ENCODE data around the gene ETAA1. TPM values are rescaled to one million over a fixed set of nuclear protein-coding genes. Genes with fewer than 3 reads are reported as not detected.

ETAA1 gene
- total RNA-seq, 1 donor from 2014 or later: 8.6 TPM

DNA sequence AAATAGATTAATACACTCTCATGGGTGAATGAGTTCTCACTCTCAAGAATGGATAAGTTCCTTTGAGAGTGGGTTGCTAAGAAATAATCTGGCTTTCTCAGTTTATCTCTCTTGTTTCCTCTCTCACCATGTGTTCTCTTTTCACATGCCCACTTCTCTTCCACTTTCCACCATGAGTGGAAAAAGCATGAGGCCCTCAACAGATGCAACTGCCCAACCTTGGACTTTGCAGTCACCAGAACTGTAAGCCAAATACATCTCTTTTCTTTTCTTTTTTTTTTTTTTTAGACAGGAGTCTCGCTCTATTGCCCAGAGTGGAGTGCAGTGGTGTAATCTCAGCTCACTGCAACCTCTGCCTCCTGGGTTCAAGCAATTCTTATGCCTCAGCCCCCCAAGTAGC is 18.1 kb upstream of the ETAA1 start:
- H3K27ac Mint-ChIP-seq (ENCODE audit: unreplicated experiment): no peak overlapping the region
- H3K4me1 Mint-ChIP-seq (ENCODE audit: low read depth, unreplicated experiment): no peaks in the 10 kb centered on the region
- TF ChIP-seq CTCF (IDR thresholded peaks at IDR 0.05; ENCODE audit: insufficient read depth, low read depth, low read length): no peak
- TF ChIP-seq EZH2 (IDR thresholded peaks at IDR 0.05; ENCODE audit: insufficient read depth, low read length): no peak
- Histone ChIP-seq H3K9ac (ENCODE audit: low read length) (no peak overlapping the region), H2AFZ (ENCODE audit: low read depth, low read length) (no peak overlapping the region), H3K79me2 (ENCODE audit: insufficient read depth, low read length) (no peaks in the 10 kb centered on the region), H4K20me1 (ENCODE audit: insufficient read depth, low read length) (no peaks in the 10 kb centered on the region), H3K36me3 (ENCODE audit: insufficient read depth, low read length) (no peaks in the 10 kb centered on the region), H3K4me2 (ENCODE audit: low read length) (no peak overlapping the region), H3K4me1 (ENCODE audit: insufficient read depth, low read length) (no peaks in the 10 kb centered on the region), H3K9me3 (ENCODE audit: insufficient read depth, low read depth, low read length) (no peaks in the 10 kb centered on the region), H3K4me3 (ENCODE audit: insufficient read depth, low read depth, low read length) (no peak overlapping the region), H3K27me3 (ENCODE audit: insufficient read depth, low read length) (no peaks in the 10 kb centered on the region), H3K27ac (ENCODE audit: low read depth, low read length) (no peak overlapping the region)
- FAIRE-seq (no peak), DNase-seq (ENCODE audit: low read depth) (no peak)
- H3K9me3 Mint-ChIP-seq (ENCODE audit: unreplicated experiment): peaks cover 7% of the 10 kb centered on the region
- H3K27me3 Mint-ChIP-seq (ENCODE audit: low read depth, unreplicated experiment): no peaks in the 10 kb centered on the region
- no peak overlapping the region for H3K4me3 Mint-ChIP-seq (ENCODE audit: unreplicated experiment)
- H3K36me3 Mint-ChIP-seq (ENCODE audit: low read depth, unreplicated experiment): no peaks in the 10 kb centered on the region

DNA sequence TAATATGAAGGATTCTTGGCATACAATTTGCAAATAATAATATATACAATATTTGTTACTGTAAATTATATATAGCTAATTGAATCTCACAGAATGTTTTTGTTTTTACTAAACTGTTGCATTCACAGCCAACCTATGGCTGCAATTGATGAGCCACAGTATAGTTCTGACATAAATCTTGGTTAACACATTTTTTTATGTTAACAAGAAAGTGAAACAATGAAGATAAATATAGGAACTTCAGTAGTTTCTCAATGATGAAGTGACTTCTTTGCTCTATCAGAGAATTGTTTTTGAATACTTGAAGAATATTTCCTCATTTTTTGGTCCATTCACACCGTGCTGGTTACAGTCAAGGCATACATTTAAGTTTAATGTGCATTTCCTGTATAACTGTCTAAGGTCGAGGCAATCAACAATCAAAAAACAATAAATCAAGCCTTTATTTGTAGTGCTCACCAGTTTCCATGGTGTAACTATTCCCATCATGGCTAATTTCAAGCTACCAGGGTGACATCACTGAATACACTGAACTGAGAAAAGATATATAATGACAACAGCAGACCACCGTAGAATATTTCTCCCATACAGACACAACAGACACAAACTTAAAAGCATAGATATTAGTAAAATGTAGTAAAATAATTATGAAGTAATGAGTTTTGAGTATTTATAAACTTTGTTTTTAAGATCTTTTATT is 12.9 kb upstream of the ETAA1 start:
- Mint-ChIP-seq H3K27me3 (ENCODE audit: low read depth, unreplicated experiment) (no peaks in the 10 kb centered on the region), H3K4me3 (ENCODE audit: unreplicated experiment) (no peak overlapping the region), H3K9me3 (ENCODE audit: unreplicated experiment) (peaks cover 4% of the 10 kb centered on the region), H3K36me3 (ENCODE audit: low read depth, unreplicated experiment) (no peaks in the 10 kb centered on the region), H3K27ac (ENCODE audit: unreplicated experiment) (no peak overlapping the region), H3K4me1 (ENCODE audit: low read depth, unreplicated experiment) (peaks cover 8% of the 10 kb centered on the region)
- Histone ChIP-seq H3K9me3 (ENCODE audit: insufficient read depth, low read depth, low read length) (no peaks in the 10 kb centered on the region), H3K4me3 (ENCODE audit: insufficient read depth, low read depth, low read length) (no peak overlapping the region), H4K20me1 (ENCODE audit: insufficient read depth, low read length) (no peaks in the 10 kb centered on the region), H3K9ac (ENCODE audit: low read length) (no peak overlapping the region), H3K79me2 (ENCODE audit: insufficient read depth, low read length) (no peaks in the 10 kb centered on the region), H3K27ac (ENCODE audit: low read depth, low read length) (no peak overlapping the region), H3K27me3 (ENCODE audit: insufficient read depth, low read length) (no peaks in the 10 kb centered on the region), H3K4me1 (ENCODE audit: insufficient read depth, low read length) (peaks cover 6% of the 10 kb centered on the region), H3K4me2 (ENCODE audit: low read length) (no peak overlapping the region), H3K36me3 (ENCODE audit: insufficient read depth, low read length) (no peaks in the 10 kb centered on the region), H2AFZ (ENCODE audit: low read depth, low read length) (no peak overlapping the region)
- DNase-seq (ENCODE audit: low read depth) (no peak), FAIRE-seq (no peak)
- TF ChIP-seq EZH2 (IDR thresholded peaks at IDR 0.05; ENCODE audit: insufficient read depth, low read length): no peak
- TF ChIP-seq CTCF (IDR thresholded peaks at IDR 0.05; ENCODE audit: insufficient read depth, low read depth, low read length): no peak

DNA sequence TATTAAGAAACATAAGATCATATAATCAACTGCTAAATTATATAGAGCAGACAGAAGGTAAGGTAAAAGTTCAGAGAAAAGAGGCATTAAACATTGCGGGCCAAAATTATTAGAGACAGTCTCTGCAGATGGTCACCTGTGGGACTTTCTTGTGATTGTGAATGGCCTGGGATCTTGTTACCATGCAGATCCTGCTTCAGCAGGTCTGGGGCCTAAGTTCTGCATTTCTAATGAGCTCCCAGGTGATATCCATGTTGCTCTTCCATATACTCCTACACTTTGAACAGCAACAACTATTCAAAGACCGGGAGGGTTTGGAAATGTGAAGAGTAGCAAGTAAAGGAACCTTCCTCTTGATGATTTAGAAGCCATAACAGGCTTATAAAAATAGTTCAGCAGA is 8.5 kb upstream of the ETAA1 start:
- H3K36me3 ChIP-seq (ENCODE audit: insufficient read depth, low read length): no peaks in the 10 kb centered on the region
- no peaks in the 10 kb centered on the region for H4K20me1 ChIP-seq (ENCODE audit: insufficient read depth, low read length)
- H3K27ac ChIP-seq (ENCODE audit: low read depth, low read length): peak overlapping the region; percentile 70
- H3K4me3 ChIP-seq (ENCODE audit: insufficient read depth, low read depth, low read length): no peak overlapping the region
- Mint-ChIP-seq H3K27ac (ENCODE audit: unreplicated experiment) (peak overlapping the region; percentile 77), H3K4me1 (ENCODE audit: low read depth, unreplicated experiment) (peaks cover 17% of the 10 kb centered on the region), H3K9me3 (ENCODE audit: unreplicated experiment) (no peaks in the 10 kb centered on the region), H3K4me3 (ENCODE audit: unreplicated experiment) (no peak overlapping the region), H3K36me3 (ENCODE audit: low read depth, unreplicated experiment) (no peaks in the 10 kb centered on the region), H3K27me3 (ENCODE audit: low read depth, unreplicated experiment) (no peaks in the 10 kb centered on the region)
- no peak for DNase-seq (ENCODE audit: low read depth)
- TF ChIP-seq EZH2 (IDR thresholded peaks at IDR 0.05; ENCODE audit: insufficient read depth, low read length): no peak
- H3K4me1 ChIP-seq (ENCODE audit: insufficient read depth, low read length): peaks cover 20% of the 10 kb centered on the region
- FAIRE-seq: no peak
- no peaks in the 10 kb centered on the region for H3K9me3 ChIP-seq (ENCODE audit: insufficient read depth, low read depth, low read length)
- peak overlapping the region; percentile 36 for H3K4me2 ChIP-seq (ENCODE audit: low read length)
- no peak overlapping the region for H2AFZ ChIP-seq (ENCODE audit: low read depth, low read length)
- H3K27me3 ChIP-seq (ENCODE audit: insufficient read depth, low read length): no peaks in the 10 kb centered on the region
- H3K79me2 ChIP-seq (ENCODE audit: insufficient read depth, low read length): no peaks in the 10 kb centered on the region
- H3K9ac ChIP-seq (ENCODE audit: low read length): no peak overlapping the region

All from astrocyte (in vitro differentiated cells and primary cell).